Gastrocnemius medialis (tissue), 4 donors: Measurements from ENCODE around the gene MGAT5.

ENCODE experiments used
- CTCF ChIP-seq, 5 experiments: fragments of 450-650 bp in 3 of 5; fragments of 200-600 bp in 2 of 5; sonication (generic) in 2 of 5; IDR thresholded peaks in 4 of 5; conservative IDR thresholded peaks in 1 of 5; 1 replicate in 4 of 5; 2 replicates in 1 of 5; pipeline ENCODE4 v1.5.1; 2016 to 2019; ENCODE audit warnings: antibody characterized with exemption in 5 of 5, mild to moderate bottlenecking in 3 of 5, moderate library complexity in 3 of 5
- POLR2A ChIP-seq, 2 donors: fragments of 450-650 bp; IDR thresholded peaks; one replicate each; pipeline ENCODE4 v1.6.1; 2017; ENCODE audit warnings: antibody characterized with exemption in 2 of 2, mild to moderate bottlenecking in 2 of 2, moderate library complexity in 2 of 2

DNA sequence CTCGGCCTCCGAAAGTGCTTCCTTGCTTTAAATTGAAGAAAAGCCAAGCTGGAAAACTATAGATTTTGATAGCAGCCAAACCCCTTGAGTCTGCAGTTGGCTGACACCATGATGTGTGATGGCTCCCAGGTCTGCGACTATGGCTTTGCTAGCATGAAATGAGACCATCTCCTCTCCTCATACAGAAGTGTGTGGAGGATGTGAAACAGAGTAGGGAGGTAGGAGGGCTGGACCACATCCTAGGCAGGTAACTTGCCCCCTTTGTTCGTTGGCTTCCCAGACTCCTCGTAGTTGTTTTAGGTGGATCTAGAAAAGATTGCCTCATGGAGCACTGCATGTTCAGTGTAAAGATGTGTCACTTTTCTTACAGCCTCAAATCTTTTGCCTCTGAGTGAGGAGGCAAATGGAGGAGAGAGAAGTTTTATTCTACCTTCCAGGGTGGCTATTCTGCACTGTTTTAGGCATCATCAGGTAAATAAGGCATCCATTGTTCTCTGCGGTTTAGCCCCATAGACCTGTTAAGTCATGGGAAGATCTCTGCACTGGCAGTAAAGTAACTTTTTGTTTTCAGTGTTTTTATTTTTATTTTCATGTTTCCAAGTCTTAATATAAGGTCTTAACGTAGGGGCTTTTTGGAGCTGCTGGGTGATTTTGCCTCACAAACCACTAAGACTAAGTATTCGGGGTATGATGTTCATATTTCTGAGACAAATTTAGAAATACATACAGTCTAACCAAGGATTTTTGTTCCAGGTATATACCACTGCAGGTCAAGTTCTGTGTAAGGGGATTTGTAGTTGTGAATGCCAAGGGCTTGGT, 40.1 kb downstream of the MGAT5 start:
- TF ChIP-seq CTCF (IDR thresholded peaks at IDR 0.05 in 4 of 5, conservative IDR thresholded peaks at IDR 0.05 in 1 of 5) (no peak), POLR2A (IDR thresholded peaks at IDR 0.05) (no peak)
